GM19193 (cell line): ENCODE measurements around the gene PRSS21.
A peak's percentile ranks its signal among the peaks of the same experiment; 100 is the strongest.

Source experiments
- POLR2A ChIP-seq: IDR thresholded peaks from 4 replicates; pipeline ENCODE4 v1.6.1; 2011; ENCODE audit not compliant: insufficient read depth, insufficient read length; ENCODE audit errors: extremely low read depth

PRSS21 gene

GRCh38 chr16:2856686-2857450 is 39.8 kb downstream of the PRSS21 start:
- TF ChIP-seq POLR2A: no peak

- no peak for TF ChIP-seq POLR2A
These were observed 40.6 kb downstream of the PRSS21 start, which contains the start of gene PRSS22 for GRCh38 chr16:2857451-2858244. Gene PRSS22 (minus strand): TSS chr16:2858170. CDS start chr16:2858104, 66 bp downstream.

GRCh38 chr16:2858245-2859025 is 41.4 kb downstream of the PRSS21 start:
- no peak for TF ChIP-seq POLR2A

- no peak for TF ChIP-seq POLR2A
These were observed 42.7 kb downstream of the PRSS21 start for GRCh38 chr16:2859686-2860265.

GRCh38 chr16:2860826-2861567 is 44.0 kb downstream of the PRSS21 start:
- TF ChIP-seq POLR2A: no peak

GRCh38 chr16:2865651-2866050 is 48.6 kb downstream of the PRSS21 start:
- TF ChIP-seq POLR2A: no peak

- TF ChIP-seq POLR2A: no peak
These were observed 49.4 kb downstream of the PRSS21 start for GRCh38 chr16:2866431-2866830.

- TF ChIP-seq POLR2A: no peak
These were observed 50.6 kb downstream of the PRSS21 start for GRCh38 chr16:2867661-2867986.

GRCh38 chr16:2867987-2868789 is 51.2 kb downstream of the PRSS21 start:
- TF ChIP-seq POLR2A: peak; percentile 96
